COR-L47 (cell line): ENCODE results near the gene AEBP2.
"Not testable (repeated sequence)": the region's sequence is repeated elsewhere in the genome, so short reads cannot be mapped to it uniquely, and the experiment has no call there.

Experiments used
- DNase-seq: peaks from one replicate; lab custom pipeline; 2025; lab: John Stamatoyannopoulos, UW

The AEBP2 gene

GRCh38 chr12:19439059-19440018, at the start of gene AEBP2:
Gene AEBP2, plus strand, starts transcription at chr12:19439492. Its CDS starts 208 bp downstream, at chr12:19439700.
- DNase-seq = peak; percentile 81

- DNase-seq = no peak
These were observed 49.2 kb upstream of the AEBP2 start for GRCh38 chr12:19390051-19390598.

GRCh38 chr12:19392644-19393043, 46.6 kb upstream of the AEBP2 start:
- not testable (repeated sequence) for DNase-seq

- no peak for DNase-seq
These were observed 44.9 kb upstream of the AEBP2 start for GRCh38 chr12:19394385-19394784.

GRCh38 chr12:19397534-19397933, 41.8 kb upstream of the AEBP2 start:
- no peak for DNase-seq

- DNase-seq = no peak
These were observed 40.6 kb upstream of the AEBP2 start for GRCh38 chr12:19398376-19399363.

GRCh38 chr12:19400649-19401285, 38.5 kb upstream of the AEBP2 start:
- DNase-seq = not testable (repeated sequence)

GRCh38 chr12:19402211-19402610, 37.1 kb upstream of the AEBP2 start:
- DNase-seq = no peak

- DNase-seq = no peak
These were observed 36.4 kb upstream of the AEBP2 start for GRCh38 chr12:19402743-19403431.

GRCh38 chr12:19404242-19404880, 34.9 kb upstream of the AEBP2 start:
- DNase-seq = no peak

- no peak for DNase-seq
These were observed 29.9 kb upstream of the AEBP2 start for GRCh38 chr12:19409376-19409775.

- no peak for DNase-seq
These were observed 29.1 kb upstream of the AEBP2 start for GRCh38 chr12:19410211-19410610.

- no peak for DNase-seq
These were observed 28.6 kb upstream of the AEBP2 start for GRCh38 chr12:19410629-19411185.

- no peak for DNase-seq
These were observed 27.8 kb upstream of the AEBP2 start for GRCh38 chr12:19411234-19412204.

GRCh38 chr12:19412844-19413243, 26.4 kb upstream of the AEBP2 start:
- DNase-seq = no peak

- not testable (repeated sequence) for DNase-seq
These were observed 25.7 kb upstream of the AEBP2 start for GRCh38 chr12:19413582-19413981.

GRCh38 chr12:19415563-19415962, 23.7 kb upstream of the AEBP2 start:
- no peak for DNase-seq

GRCh38 chr12:19419086-19419485, 20.2 kb upstream of the AEBP2 start:
- no peak for DNase-seq
